Measurements from ENCODE around the gene LRP6. TPM values are rescaled to one million over a fixed set of nuclear protein-coding genes. Genes with fewer than 3 reads are reported as not detected.

The LRP6 gene
- total RNA-seq, 1 experiment from 2014 or later = 15.5 TPM

DNA sequence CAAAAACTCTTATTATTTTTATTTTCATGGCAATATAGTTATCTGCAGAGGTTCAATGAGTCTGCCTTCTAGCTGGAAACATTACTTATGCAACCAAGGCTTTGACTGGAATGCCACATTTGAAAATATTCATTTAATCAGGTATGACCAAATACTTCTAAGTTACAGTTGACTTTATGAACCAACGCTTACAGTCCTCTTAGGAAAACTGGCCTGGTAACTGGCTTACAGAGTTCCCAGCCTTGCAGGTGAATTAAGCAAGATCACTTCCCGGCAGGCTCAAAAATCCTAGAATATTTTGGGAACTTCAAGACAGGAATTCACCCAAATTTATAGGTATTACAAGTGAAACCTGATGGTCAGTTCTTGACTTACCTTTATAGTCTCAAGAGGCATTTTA lies 12.3 kb downstream of the LRP6 start:
- TF ChIP-seq EZH2 (IDR thresholded peaks at IDR 0.05; ENCODE audit: low read length, unreplicated experiment) (no peak), EZH2phosphoT487 (IDR thresholded peaks at IDR 0.05; ENCODE audit: borderline replicate concordance, low read length) (no peak)
- TF ChIP-seq, protein P1, sequence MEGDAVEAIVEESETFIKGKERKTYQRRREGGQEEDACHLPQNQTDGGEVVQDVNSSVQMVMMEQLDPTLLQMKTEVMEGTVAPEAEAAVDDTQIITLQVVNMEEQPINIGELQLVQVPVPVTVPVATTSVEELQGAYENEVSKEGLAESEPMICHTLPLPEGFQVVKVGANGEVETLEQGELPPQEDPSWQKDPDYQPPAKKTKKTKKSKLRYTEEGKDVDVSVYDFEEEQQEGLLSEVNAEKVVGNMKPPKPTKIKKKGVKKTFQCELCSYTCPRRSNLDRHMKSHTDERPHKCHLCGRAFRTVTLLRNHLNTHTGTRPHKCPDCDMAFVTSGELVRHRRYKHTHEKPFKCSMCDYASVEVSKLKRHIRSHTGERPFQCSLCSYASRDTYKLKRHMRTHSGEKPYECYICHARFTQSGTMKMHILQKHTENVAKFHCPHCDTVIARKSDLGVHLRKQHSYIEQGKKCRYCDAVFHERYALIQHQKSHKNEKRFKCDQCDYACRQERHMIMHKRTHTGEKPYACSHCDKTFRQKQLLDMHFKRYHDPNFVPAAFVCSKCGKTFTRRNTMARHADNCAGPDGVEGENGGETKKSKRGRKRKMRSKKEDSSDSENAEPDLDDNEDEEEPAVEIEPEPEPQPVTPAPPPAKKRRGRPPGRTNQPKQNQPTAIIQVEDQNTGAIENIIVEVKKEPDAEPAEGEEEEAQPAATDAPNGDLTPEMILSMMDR (conservative IDR thresholded peaks at IDR 0.05; ENCODE audit: low read depth, low read length) = no peak
- ChIA-PET CTCF (interaction anchor here (0.6 kb wide), 1 partner anchor 84 kb away, joined by 8 read pairs; no protein-coding TSS in a partner anchor), POLR2A (ENCODE audit: unreplicated experiment) (no interaction called here)
- Histone ChIP-seq H3K36me3 (ENCODE audit: low read depth, low read length) (no peaks in the 10 kb centered on the region), H3K9ac (ENCODE audit: low read length) (no peak overlapping the region), H3K4me1 (ENCODE audit: insufficient read depth, low read length) (peaks cover 9% of the 10 kb centered on the region), H3K79me2 (ENCODE audit: low read length) (peaks cover 76% of the 10 kb centered on the region), H2AFZ (ENCODE audit: low read length) (no peak overlapping the region), H3K4me3 (ENCODE audit: low read length) (no peak overlapping the region), H3K27ac (ENCODE audit: low read length) (0 out of 2 replicates have a peak overlapping the region, but pooled peaks have one; percentile 8), H4K20me1 (ENCODE audit: low read length) (no peaks in the 10 kb centered on the region), H3F3A (ENCODE audit: low read length, unreplicated experiment) (no peaks in the 10 kb centered on the region), H3K4me2 (ENCODE audit: low read length) (no peak overlapping the region; the same call in 1 of the 2 replicates), H3K27me3 (ENCODE audit: low read length) (no peaks in the 10 kb centered on the region), H3K9me2 (replicated peaks; ENCODE audit: low read length) (no peaks in the 10 kb centered on the region), H3K9me3 (ENCODE audit: low read length) (no peaks in the 10 kb centered on the region)
- no TSS peak for BruUV-seq (replicated peaks)
- no peak for DNase-seq
- intact Hi-C loops (cut with micrococcal nuclease) = no loop called here
- no peak for ATAC-seq

DNA sequence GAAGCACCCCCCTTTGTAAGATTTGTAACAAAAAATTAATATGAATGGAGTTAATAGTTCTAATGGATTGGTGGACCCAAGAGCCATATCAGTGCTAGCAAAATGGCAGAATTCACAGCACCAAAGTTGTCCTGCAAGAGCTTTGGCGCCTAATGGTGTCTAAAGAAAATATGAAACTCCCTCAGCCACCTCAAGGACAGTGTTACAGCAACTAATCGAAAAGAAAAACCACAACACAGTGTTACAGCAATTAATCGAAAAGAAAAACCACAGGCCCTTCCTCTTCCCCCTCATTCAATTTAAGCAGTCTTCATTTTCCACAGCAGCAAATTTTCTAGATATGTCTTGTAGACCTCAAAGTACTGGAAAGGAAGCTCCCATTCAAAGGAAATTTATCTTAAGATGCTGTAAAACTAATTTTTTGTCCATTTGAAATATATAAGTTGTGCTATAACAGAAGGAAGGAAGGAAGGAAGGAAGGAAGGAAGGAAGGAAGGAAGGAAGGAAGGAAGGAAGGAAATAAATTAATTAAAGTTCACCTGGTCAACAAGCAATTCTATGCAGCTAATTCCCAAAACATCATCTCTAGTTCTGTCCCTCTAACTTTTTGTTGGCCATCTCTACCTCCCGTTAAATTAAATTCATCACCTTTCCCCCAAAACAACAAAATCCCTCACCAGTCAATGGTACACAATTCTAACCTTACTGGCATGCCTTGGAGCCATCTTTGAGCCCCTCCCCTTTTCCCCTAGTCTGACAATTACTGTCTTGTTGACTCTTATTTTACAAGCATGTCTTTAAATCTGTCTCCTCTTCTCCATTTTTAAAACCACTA lies 17.4 kb downstream of the LRP6 start:
- ChIA-PET POLR2A (ENCODE audit: unreplicated experiment) (interaction anchor here (0.6 kb wide), 1 partner anchor 107 kb away, joined by 4 read pairs; no protein-coding TSS in a partner anchor), CTCF (interaction anchor here (0.6 kb wide), 1 partner anchor 77 kb away, joined by 3 read pairs; no protein-coding TSS in a partner anchor)
- TF ChIP-seq, protein P1 (conservative IDR thresholded peaks at IDR 0.05; ENCODE audit: low read depth, low read length) = no peak
- no peak for TF ChIP-seq EZH2 (IDR thresholded peaks at IDR 0.05; ENCODE audit: low read length, unreplicated experiment)
- no peak for TF ChIP-seq EZH2phosphoT487 (IDR thresholded peaks at IDR 0.05; ENCODE audit: borderline replicate concordance, low read length)
- H3F3A ChIP-seq (ENCODE audit: low read length, unreplicated experiment) = no peaks in the 10 kb centered on the region
- no peak overlapping the region for H3K9ac ChIP-seq (ENCODE audit: low read length)
- H2AFZ ChIP-seq (ENCODE audit: low read length) = no peak overlapping the region
- no peaks in the 10 kb centered on the region for H4K20me1 ChIP-seq (ENCODE audit: low read length)
- no TSS peak for BruUV-seq (replicated peaks)
- H3K27me3 ChIP-seq (ENCODE audit: low read length) = no peaks in the 10 kb centered on the region
- no peaks in the 10 kb centered on the region for H3K36me3 ChIP-seq (ENCODE audit: low read depth, low read length)
- ATAC-seq = no peak
- intact Hi-C loops (cut with micrococcal nuclease) = no loop called here
- 0 out of 2 replicates have a peak, but pooled peaks cover under 1% of the 10 kb centered on the region for H3K4me1 ChIP-seq (ENCODE audit: insufficient read depth, low read length)
- H3K79me2 ChIP-seq (ENCODE audit: low read length) = peaks cover 74% of the 10 kb centered on the region
- H3K9me3 ChIP-seq (ENCODE audit: low read length) = no peaks in the 10 kb centered on the region
- H3K4me3 ChIP-seq (ENCODE audit: low read length) = no peak overlapping the region
- H3K4me2 ChIP-seq (ENCODE audit: low read length) = no peak overlapping the region
- H3K9me2 ChIP-seq (replicated peaks; ENCODE audit: low read length) = no peaks in the 10 kb centered on the region
- no peak overlapping the region for H3K27ac ChIP-seq (ENCODE audit: low read length)
- DNase-seq = no peak

DNA sequence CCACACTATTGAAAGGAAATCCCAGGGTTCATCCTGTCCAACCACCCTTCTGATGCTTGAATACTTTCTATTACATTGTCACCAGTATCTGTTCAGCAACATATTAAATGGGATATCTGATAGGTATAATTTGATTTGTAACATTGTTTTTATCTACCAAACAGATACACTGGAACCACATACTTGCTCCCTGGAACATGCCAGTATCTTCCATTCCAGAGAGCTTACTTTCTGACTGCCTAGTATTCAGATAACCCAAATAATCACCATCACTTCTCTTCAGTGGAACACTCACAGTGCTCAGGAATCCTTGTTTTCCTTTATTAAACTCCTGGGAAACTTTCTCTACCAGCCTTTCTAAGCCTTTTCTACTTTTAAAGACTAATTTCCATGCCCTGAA lies 19.3 kb downstream of the LRP6 start:
- Histone ChIP-seq H3F3A (ENCODE audit: low read length, unreplicated experiment) (no peaks in the 10 kb centered on the region), H4K20me1 (ENCODE audit: low read length) (no peaks in the 10 kb centered on the region), H3K9me2 (replicated peaks; ENCODE audit: low read length) (no peaks in the 10 kb centered on the region), H3K4me3 (ENCODE audit: low read length) (no peak overlapping the region), H3K27ac (ENCODE audit: low read length) (no peak overlapping the region), H3K9me3 (ENCODE audit: low read length) (no peaks in the 10 kb centered on the region), H3K79me2 (ENCODE audit: low read length) (peaks cover 73% of the 10 kb centered on the region), H3K4me2 (ENCODE audit: low read length) (no peak overlapping the region), H3K36me3 (ENCODE audit: low read depth, low read length) (no peaks in the 10 kb centered on the region), H3K27me3 (ENCODE audit: low read length) (no peaks in the 10 kb centered on the region), H3K9ac (ENCODE audit: low read length) (no peak overlapping the region), H2AFZ (ENCODE audit: low read length) (no peak overlapping the region), H3K4me1 (ENCODE audit: insufficient read depth, low read length) (no peaks in the 10 kb centered on the region)
- no TSS peak for BruUV-seq (replicated peaks)
- no peak for TF ChIP-seq EZH2phosphoT487 (IDR thresholded peaks at IDR 0.05; ENCODE audit: borderline replicate concordance, low read length)
- ChIA-PET CTCF (no interaction called here), POLR2A (ENCODE audit: unreplicated experiment) (no interaction called here)
- intact Hi-C loops (cut with micrococcal nuclease) = no loop called here
- DNase-seq (no peak), ATAC-seq (no peak)

Data from PC-3 (cell line).